OCI-LY1 (cell line): ENCODE results near the gene AP2M1.

Experiments used
- H2AFZ ChIP-seq: fragments of 200-600 bp; sonication (generic), shearing (Covaris generic); 2 replicates; pipeline ENCODE4 v1.6.0; 2014; ENCODE audit warnings: antibody characterized with exemption, mild to moderate bottlenecking, low read length
- H3F3A ChIP-seq: fragments of 200-600 bp; sonication (generic), shearing (Covaris generic); 2 replicates; pipeline ENCODE4 v1.6.0; 2014; ENCODE audit warnings: mild to moderate bottlenecking, antibody characterized with exemption, low read length, moderate library complexity; ENCODE audit not compliant: insufficient read depth
- H3K27ac ChIP-seq: fragments of 200-600 bp; sonication (generic); 2 replicates; pipeline ENCODE4 v1.5.1; 2014; ENCODE audit warnings: low read length, mixed run types, mild to moderate bottlenecking, low read depth; ENCODE audit not compliant: poor library complexity, severe bottlenecking
- H3K27me3 ChIP-seq: fragments of 200-600 bp; sonication (generic); 2 replicates; pipeline ENCODE4 v1.6.0; 2014; ENCODE audit warnings: antibody characterized with exemption, mild to moderate bottlenecking, low read length, moderate library complexity; ENCODE audit not compliant: insufficient read depth
- H3K36me3 ChIP-seq: fragments of 200-600 bp; sonication (generic); 2 replicates; pipeline ENCODE4 v1.6.1; 2014; ENCODE audit warnings: mild to moderate bottlenecking, antibody characterized with exemption, low read length, moderate library complexity, mixed read lengths; ENCODE audit not compliant: insufficient read depth
- H3K4me1 ChIP-seq: fragments of 200-600 bp; sonication (generic); 2 replicates; pipeline ENCODE4 v1.5.1; 2014; ENCODE audit warnings: mild to moderate bottlenecking, low read length, moderate library complexity; ENCODE audit not compliant: insufficient read depth, severe bottlenecking
- H3K4me2 ChIP-seq: fragments of 200-600 bp; sonication (generic), shearing (Covaris generic); 2 replicates; pipeline ENCODE4 v1.6.1; 2014; ENCODE audit warnings: low read length
- H3K4me3 ChIP-seq: fragments of 200-600 bp; sonication (generic); 2 replicates; pipeline ENCODE4 v1.5.1; 2014; ENCODE audit warnings: low read length, low read depth, mild to moderate bottlenecking, mixed read lengths; ENCODE audit not compliant: poor library complexity, severe bottlenecking
- H3K79me2 ChIP-seq: fragments of 200-600 bp; shearing (Covaris generic); 2 replicates; pipeline ENCODE4 v1.6.1; 2016; ENCODE audit warnings: mixed run types, low read length, mixed read lengths; ENCODE audit not compliant: insufficient read depth
- H3K9ac ChIP-seq: fragments of 200-600 bp; sonication (generic), shearing (Covaris generic); 2 replicates; pipeline ENCODE4 v1.6.1; 2014; ENCODE audit warnings: mild to moderate bottlenecking, low read length, mixed read lengths
- H3K9me2 ChIP-seq: fragments of 200-600 bp; sonication (generic), shearing (Covaris generic); 2 replicates; pipeline ENCODE4 v1.6.1; 2014; ENCODE audit warnings: low read depth, mild to moderate bottlenecking, low read length, mixed read lengths
- H3K9me3 ChIP-seq: fragments of 200-600 bp; shearing (Covaris generic); 2 replicates; pipeline ENCODE4 v1.6.1; 2014; ENCODE audit warnings: low read length, mixed read lengths
- H4K20me1 ChIP-seq: fragments of 200-600 bp; sonication (generic), shearing (Covaris generic); 2 replicates; pipeline ENCODE4 v1.6.0; 2016; ENCODE audit warnings: mild to moderate bottlenecking, low read length; ENCODE audit not compliant: insufficient read depth
- EZH2 ChIP-seq: fragments of 200-600 bp; sonication (generic), shearing (Covaris generic); IDR thresholded peaks from 2 replicates; pipeline ENCODE4 v1.8.0; 2017; ENCODE audit warnings: borderline replicate concordance, mixed run types, mild to moderate bottlenecking, antibody characterized with exemption, low read length, moderate library complexity, mixed read lengths
- TF ChIP-seq, protein P1 (sequence below): fragments of 200-600 bp; sonication (generic), shearing (Covaris generic); IDR thresholded peaks from 2 replicates; pipeline ENCODE4 v1.5.1; 2017; ENCODE audit warnings: mild to moderate bottlenecking, antibody characterized with exemption, low read length, moderate library complexity, mixed read lengths

AP2M1 gene

GRCh38 chr3:184233127-184233843 lies 58.6 kb downstream of the AP2M1 start:
- H3K4me2 ChIP-seq, result no peak overlapping the region
- H3K79me2 ChIP-seq, result no peaks in the 10 kb centered on the region
- H3K4me1 ChIP-seq, result peaks cover 14% of the 10 kb centered on the region
- no peaks in the 10 kb centered on the region for H3F3A ChIP-seq
- no peaks in the 10 kb centered on the region for H3K36me3 ChIP-seq
- no peak overlapping the region for H2AFZ ChIP-seq
- H3K27me3 ChIP-seq, result peaks cover 9% of the 10 kb centered on the region
- no peaks in the 10 kb centered on the region for H3K9me2 ChIP-seq
- no peak overlapping the region for H3K4me3 ChIP-seq
- no peak overlapping the region for H3K27ac ChIP-seq
- no peak overlapping the region for H3K9ac ChIP-seq
- H4K20me1 ChIP-seq, result no peaks in the 10 kb centered on the region
- TF ChIP-seq EZH2, result no peak
- TF ChIP-seq, protein P1, sequence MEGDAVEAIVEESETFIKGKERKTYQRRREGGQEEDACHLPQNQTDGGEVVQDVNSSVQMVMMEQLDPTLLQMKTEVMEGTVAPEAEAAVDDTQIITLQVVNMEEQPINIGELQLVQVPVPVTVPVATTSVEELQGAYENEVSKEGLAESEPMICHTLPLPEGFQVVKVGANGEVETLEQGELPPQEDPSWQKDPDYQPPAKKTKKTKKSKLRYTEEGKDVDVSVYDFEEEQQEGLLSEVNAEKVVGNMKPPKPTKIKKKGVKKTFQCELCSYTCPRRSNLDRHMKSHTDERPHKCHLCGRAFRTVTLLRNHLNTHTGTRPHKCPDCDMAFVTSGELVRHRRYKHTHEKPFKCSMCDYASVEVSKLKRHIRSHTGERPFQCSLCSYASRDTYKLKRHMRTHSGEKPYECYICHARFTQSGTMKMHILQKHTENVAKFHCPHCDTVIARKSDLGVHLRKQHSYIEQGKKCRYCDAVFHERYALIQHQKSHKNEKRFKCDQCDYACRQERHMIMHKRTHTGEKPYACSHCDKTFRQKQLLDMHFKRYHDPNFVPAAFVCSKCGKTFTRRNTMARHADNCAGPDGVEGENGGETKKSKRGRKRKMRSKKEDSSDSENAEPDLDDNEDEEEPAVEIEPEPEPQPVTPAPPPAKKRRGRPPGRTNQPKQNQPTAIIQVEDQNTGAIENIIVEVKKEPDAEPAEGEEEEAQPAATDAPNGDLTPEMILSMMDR, result no peak
- H3K9me3 ChIP-seq, result no peaks in the 10 kb centered on the region
